Measurements from ENCODE around the gene AOAH.
"Not testable (repeated sequence)": the region's sequence is repeated elsewhere in the genome, so short reads cannot be mapped to it uniquely, and the experiment has no call there.

AOAH gene

GRCh38 chr7:36724996-36725395 lies 702 bp upstream of the AOAH start:
- ATAC-seq, result no peak
- TF ChIP-seq BACH2 (CRISPR knock-in tag; IDR thresholded peaks at IDR 0.05; ENCODE audit: borderline replicate concordance) (no peak), SNAI2 (CRISPR knock-in tag; IDR thresholded peaks at IDR 0.05) (no peak), CSDC2 (CRISPR knock-in tag; IDR thresholded peaks at IDR 0.05) (no peak), CREB5 (CRISPR knock-in tag; IDR thresholded peaks at IDR 0.05; ENCODE audit: low read depth) (no peak), TCF4 (CRISPR knock-in tag; IDR thresholded peaks at IDR 0.05; ENCODE audit: borderline replicate concordance) (no peak), PPARA (CRISPR knock-in tag; IDR thresholded peaks at IDR 0.05; ENCODE audit: borderline replicate concordance) (no peak), ARNTL (CRISPR knock-in tag; IDR thresholded peaks at IDR 0.05; ENCODE audit: borderline replicate concordance, low read depth) (no peak), ZC3H10 (CRISPR knock-in tag; IDR thresholded peaks at IDR 0.05) (no peak), PATZ1 (CRISPR knock-in tag; IDR thresholded peaks at IDR 0.05; ENCODE audit: borderline replicate concordance) (no peak), OSR1 (CRISPR knock-in tag; IDR thresholded peaks at IDR 0.05) (no peak), GLIS3 (CRISPR knock-in tag; IDR thresholded peaks at IDR 0.05) (no peak), ISL1 (CRISPR knock-in tag; IDR thresholded peaks at IDR 0.05) (no peak), ZNF565 (CRISPR knock-in tag; conservative IDR thresholded peaks at IDR 0.05; ENCODE audit: low read depth) (no peak), RARB (CRISPR knock-in tag; IDR thresholded peaks at IDR 0.05) (no peak), ESRRG (CRISPR knock-in tag; IDR thresholded peaks at IDR 0.05) (no peak), POU6F1 (CRISPR knock-in tag; IDR thresholded peaks at IDR 0.05; ENCODE audit: borderline replicate concordance, low read depth) (no peak)

GRCh38 chr7:36723291-36723690 lies 1.0 kb downstream of the AOAH start:
- ATAC-seq, result no peak
- TF ChIP-seq PATZ1 (CRISPR knock-in tag; IDR thresholded peaks at IDR 0.05; ENCODE audit: borderline replicate concordance) (no peak), ZNF8 (CRISPR knock-in tag; IDR thresholded peaks at IDR 0.05) (no peak), TCF4 (CRISPR knock-in tag; IDR thresholded peaks at IDR 0.05; ENCODE audit: borderline replicate concordance) (no peak), PPARA (CRISPR knock-in tag; IDR thresholded peaks at IDR 0.05; ENCODE audit: borderline replicate concordance) (no peak), RARB (CRISPR knock-in tag; IDR thresholded peaks at IDR 0.05) (no peak), BACH2 (CRISPR knock-in tag; IDR thresholded peaks at IDR 0.05; ENCODE audit: borderline replicate concordance) (no peak), ZNF565 (CRISPR knock-in tag; conservative IDR thresholded peaks at IDR 0.05; ENCODE audit: low read depth) (no peak), ZNF70 (CRISPR knock-in tag; IDR thresholded peaks at IDR 0.05) (no peak), CREB5 (CRISPR knock-in tag; IDR thresholded peaks at IDR 0.05; ENCODE audit: low read depth) (no peak)

- no peak for ATAC-seq
- TF ChIP-seq BACH2 (CRISPR knock-in tag; IDR thresholded peaks at IDR 0.05; ENCODE audit: borderline replicate concordance) (no peak), ISL1 (CRISPR knock-in tag; IDR thresholded peaks at IDR 0.05) (peak; percentile 62), CSDC2 (CRISPR knock-in tag; IDR thresholded peaks at IDR 0.05) (no peak), PPARA (CRISPR knock-in tag; IDR thresholded peaks at IDR 0.05; ENCODE audit: borderline replicate concordance) (no peak), ZC3H10 (CRISPR knock-in tag; IDR thresholded peaks at IDR 0.05) (no peak), ZFP3 (CRISPR knock-in tag; IDR thresholded peaks at IDR 0.05) (no peak), TCF4 (CRISPR knock-in tag; IDR thresholded peaks at IDR 0.05; ENCODE audit: borderline replicate concordance) (no peak)
These were observed 5.1 kb downstream of the AOAH start for GRCh38 chr7:36719083-36719632.

- no peak for ATAC-seq
- no peak for TF ChIP-seq GLIS3 (CRISPR knock-in tag; IDR thresholded peaks at IDR 0.05)
- no peak for TF ChIP-seq ZNF8 (CRISPR knock-in tag; IDR thresholded peaks at IDR 0.05)
- TF ChIP-seq CSDC2 (CRISPR knock-in tag; IDR thresholded peaks at IDR 0.05), result no peak
- TF ChIP-seq ZFP30 (CRISPR knock-in tag; IDR thresholded peaks at IDR 0.05), result no peak
- no peak for TF ChIP-seq BACH2 (CRISPR knock-in tag; IDR thresholded peaks at IDR 0.05; ENCODE audit: borderline replicate concordance)
- no peak for TF ChIP-seq CREB5 (CRISPR knock-in tag; IDR thresholded peaks at IDR 0.05; ENCODE audit: low read depth)
- no peak for TF ChIP-seq ESRRG (CRISPR knock-in tag; IDR thresholded peaks at IDR 0.05)
- TF ChIP-seq ZNF70 (CRISPR knock-in tag; IDR thresholded peaks at IDR 0.05), result no peak
- no peak for TF ChIP-seq OSR1 (CRISPR knock-in tag; IDR thresholded peaks at IDR 0.05)
- TF ChIP-seq ZFP3 (CRISPR knock-in tag; IDR thresholded peaks at IDR 0.05), result no peak
- TF ChIP-seq POU6F1 (CRISPR knock-in tag; IDR thresholded peaks at IDR 0.05; ENCODE audit: borderline replicate concordance, low read depth), result no peak
- no peak for TF ChIP-seq RARB (CRISPR knock-in tag; IDR thresholded peaks at IDR 0.05)
- TF ChIP-seq ZC3H10 (CRISPR knock-in tag; IDR thresholded peaks at IDR 0.05), result no peak
These were observed 6.7 kb downstream of the AOAH start for GRCh38 chr7:36717586-36717985.

- not testable (repeated sequence) for ATAC-seq
These were observed 7.5 kb downstream of the AOAH start for GRCh38 chr7:36716802-36717201.

Data from SK-N-SH treated with all-trans-retinoic acid at 6 μM for 48 hours (cell line).